Stimulated activated CD8-positive, alpha-beta memory T cell treated with anti-CD3 and anti-CD28 coated beads, Interleukin-7, amount 100 ng/mL, for 1 hour (primary cell): Measurements from ENCODE around the gene STOML1.
"Not testable (repeated sequence)": the region's sequence is repeated elsewhere in the genome, so short reads cannot be mapped to it uniquely, and the experiment has no call there.

Source experiments
- DNase-seq, 2 donors: peaks; one replicate each; pipeline ENCODE4 v3.0.0-alpha.2; 2020; ENCODE audit warnings: low read depth in 2 of 2

Gene STOML1

DNA sequence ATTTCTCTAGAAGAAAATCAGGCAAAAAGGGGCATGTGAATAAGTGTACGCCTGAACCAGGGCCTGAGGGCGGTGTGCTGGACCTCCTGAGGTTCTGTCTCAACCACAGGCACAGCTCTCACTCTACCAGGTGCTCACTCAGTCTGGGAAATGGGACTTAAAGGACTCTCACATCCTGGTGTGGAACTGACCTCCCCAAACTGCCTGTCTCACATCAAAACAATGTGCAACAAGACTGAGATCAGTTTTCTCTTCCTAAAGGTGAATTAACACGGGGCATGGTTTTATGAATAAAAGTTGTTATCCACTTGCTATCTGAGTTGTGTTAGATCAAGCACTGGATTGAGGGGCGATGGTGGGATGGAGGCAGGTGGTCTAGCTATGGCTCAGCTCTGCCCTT, 4.8 kb downstream of the STOML1 start:
- DNase-seq = no peak

DNA sequence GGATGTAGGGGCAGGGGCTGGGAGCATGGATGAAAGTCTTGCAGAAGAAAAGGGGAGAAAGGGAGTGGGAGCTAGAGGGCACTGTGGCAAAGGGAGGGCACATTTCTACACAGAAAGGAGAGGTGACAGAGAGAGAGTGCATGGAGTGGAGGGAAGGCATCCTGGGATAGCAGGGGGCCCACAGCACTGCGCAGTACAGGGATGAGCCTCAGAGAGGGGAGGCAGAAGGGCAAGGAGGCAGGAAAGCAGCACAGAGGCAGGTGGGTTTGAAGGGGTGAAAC, 5.4 kb downstream of the STOML1 start:
- no peak for DNase-seq

DNA sequence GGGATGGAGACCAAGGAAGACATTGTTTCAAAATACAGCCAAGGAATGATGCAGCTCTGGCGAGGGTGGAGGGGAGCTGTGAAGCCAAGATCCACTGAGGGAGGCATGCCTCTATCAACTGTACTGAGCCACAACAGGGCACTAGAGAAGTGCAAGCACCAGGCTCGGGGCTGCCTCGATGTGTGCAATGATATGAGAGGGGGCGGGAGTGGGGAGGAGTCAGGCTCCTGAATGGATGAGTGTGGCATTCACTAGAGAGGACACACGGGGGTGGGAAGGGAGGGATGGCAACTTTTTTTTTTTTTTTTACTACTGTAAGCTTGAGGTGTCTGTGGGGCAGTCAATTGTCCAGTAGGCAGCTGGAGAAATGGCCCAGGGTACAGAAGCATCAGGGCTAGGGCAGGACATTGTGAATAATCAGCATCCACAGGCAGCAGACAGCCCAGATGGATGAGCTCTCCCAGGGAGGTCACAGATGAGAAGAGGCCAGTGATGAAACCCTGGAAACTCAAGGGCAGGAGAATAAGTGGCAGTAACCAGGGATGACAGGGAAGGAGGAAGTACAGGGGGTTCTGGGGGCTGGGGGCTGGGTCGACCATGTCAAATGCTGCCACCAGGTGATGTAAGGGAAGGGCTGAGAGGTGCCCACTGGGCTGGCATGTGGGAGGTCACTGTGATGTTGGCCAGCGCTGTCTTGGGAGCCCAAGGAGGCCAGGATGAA, 5.9 kb downstream of the STOML1 start:
- DNase-seq = no peak

DNA sequence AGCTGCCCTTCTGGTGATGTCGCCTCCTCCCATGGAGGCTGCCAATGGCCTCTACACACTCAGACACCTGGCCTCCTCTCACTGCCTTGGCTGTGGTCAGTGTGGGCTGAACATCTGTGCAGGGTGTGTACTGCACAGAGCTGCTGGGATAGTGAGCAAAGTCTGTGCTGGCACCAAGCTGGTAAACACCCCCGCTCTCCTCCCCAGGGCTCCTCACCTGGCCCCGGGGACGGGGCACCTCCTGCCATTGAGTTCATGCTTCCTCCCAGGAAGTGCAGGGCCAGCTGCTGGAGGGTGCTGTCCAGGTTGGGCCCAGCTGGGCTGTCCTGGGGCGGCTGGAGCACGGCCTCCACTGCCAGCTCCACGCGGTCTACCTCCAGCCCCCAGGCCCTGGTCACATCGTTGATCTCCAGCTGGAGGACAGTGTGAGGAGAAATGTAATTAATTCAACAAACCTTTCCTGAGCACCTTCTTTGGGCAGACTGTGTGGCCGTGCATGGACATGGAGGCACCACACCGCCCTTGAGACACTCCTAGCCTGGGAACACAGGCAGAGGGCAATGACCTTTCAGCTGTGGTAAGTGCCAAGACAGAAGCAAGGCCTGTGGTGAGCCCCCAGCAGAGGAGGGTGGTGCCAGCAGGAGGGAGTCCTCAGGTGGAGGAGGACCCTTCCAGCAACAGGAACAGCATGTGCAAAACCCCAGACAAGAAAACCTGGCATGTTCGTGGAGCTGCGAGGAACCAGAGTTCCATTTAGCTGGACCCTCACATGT, 6.8 kb downstream of the STOML1 start:
- DNase-seq = no peak

DNA sequence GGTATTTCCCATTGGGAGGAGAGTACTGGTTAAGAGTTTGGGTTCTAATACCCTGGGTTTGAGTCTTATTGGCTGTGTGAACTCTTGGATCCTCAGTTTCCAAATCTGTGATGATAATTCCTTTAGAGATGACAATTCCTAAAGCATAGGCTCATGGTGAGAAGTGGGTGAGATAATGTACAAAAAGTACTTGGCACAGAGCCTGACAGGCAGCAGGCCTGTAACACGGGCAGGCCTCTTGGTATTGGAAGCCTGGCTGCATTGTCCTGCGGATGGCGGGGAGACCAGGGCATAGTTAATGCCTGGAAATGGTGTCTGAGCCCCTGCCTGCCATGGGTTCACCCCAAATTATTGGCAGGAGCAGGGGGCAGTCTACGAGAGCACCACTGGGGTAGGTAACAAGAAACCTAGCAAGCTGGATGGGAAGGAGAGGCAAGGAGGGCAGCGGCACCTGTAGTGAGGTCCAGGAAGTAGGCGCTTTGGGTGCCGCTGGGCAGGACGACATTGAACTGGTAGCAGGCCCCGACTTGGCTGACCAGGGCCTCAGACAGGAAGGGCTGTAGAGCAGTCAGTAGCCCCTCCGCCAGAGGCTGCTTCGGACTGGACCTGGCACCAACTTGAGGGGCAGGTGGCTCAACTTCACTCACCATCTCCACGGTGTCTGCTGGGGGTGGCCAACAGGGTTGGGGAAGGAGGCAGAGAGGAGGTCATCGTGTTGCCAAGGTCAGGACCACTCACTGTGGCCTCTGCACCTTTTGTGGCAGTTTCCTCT, 7.7 kb downstream of the STOML1 start:
- no peak for DNase-seq

DNA sequence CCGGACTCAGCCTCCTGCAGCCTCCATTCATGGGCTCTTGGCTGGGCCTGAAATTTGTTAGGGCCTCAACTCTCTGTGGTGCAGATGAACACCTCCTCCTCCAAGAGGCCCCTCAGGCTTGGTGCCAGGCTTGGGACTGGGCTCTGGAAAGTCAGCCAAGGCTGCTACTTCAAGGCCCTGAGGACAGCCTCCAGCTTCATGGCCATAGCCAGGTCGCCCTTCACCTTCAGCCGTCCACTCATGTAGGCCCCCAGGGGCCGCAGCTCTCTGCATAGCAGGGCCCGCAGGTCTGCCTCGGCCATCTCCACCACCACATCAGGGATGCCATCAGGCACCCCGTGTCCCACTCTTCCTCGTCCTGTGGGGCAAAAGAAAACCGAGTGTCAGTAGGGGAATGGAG, 8.3 kb downstream of the STOML1 start:
- no peak for DNase-seq

DNA sequence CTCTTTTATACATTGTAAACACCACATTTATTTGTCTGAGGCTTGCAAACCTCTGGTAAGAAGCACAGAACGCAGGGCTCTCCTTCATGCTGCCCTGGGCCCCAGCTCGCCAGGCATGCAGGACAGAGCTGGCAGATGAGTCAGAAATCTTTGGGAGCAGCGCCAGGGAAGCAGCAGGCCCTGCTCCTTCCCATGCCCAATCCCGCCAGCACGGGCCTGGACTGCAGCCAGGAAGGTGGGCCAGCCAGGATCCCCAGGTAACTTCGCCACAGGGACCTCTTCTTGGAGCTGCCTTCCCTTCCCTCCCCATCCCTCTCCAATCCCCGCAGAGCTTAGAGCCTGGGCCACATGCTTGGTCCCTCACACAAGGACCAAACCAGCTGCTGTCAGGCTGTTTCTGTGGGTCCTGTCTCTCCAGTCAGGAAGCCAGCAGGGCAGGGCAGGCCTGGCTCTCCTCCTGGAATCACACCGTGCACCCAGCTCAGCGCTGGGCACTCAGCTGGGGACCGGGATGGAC, 8.8 kb downstream of the STOML1 start:
- DNase-seq = no peak

DNA sequence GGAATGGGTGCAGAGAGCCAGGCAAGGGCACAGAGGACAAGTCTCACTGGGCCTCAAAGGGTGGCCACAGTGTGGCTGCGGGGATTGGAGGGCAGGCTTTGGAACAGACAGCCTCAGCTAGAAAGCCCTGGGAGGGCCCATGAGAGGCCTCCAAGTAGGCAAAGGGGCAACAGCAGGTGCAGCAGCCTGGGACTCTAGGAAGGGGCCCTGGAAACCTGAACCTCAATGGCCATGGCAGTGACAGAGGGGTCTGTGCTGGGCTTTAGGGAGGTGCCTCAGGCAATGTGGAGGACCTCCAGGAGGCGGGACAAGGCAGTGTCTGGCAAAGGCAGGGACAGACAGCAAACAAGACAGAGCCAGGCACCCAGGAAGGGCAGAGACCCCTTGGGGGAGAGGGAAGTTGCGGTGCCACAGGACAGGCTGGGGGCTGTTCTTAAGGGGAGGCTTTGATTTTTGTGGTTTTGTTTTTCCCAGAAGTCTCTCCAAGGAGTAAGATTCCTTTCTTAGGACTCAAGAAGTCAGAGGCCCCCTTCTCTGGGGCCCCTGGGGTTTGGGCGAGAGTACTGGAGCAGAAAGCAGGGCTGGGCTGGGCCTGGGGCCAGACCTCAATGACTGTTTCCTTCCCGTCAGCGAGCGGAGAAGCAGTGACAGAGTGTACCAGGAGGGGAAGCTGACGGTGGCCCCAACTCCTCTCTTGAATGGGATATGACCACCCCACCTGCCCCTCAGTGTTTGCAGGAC, 9.7 kb downstream of the STOML1 start:
- no peak for DNase-seq

DNA sequence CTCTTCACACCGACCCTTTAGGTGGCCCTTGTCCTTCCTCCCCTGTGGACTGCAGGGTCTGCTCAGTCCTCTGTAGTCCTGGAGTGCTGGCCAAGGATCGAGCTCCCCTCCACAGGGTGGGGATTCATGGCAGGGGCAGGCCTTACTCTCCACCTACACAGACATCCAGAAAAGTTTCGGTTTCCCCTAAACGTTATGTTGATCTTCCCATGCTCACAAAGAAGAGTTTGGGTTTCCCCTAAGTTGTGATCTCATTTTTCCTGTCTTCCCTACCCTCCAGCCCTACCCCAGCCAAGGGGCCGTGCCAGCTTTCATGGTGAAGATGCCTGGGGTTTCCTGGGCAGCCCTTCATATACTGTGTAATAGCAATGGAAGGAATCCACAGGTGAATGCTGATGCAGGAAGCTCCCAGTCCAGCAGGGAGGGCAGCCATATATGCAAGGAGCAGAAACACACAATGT, 10.3 kb downstream of the STOML1 start:
- DNase-seq = no peak

DNA sequence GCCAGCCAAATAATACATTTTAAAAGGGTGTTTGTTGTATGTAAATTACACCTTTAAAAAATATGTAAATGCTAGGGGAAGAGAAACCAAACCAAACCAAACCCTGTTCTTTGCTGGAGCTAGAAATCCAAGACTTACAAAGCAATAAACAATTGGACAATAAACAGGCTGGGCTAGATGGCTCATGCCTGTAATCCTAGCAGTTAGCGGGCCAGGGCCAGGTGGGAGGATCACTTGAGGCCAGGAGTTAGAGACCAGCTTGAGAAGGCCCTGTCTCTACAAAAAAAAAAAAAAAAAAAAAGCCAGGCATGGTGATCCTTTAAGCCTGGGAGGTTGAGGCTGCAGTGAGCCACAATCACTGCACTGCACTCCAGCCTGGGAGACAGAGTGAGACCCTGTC, 12.5 kb downstream of the STOML1 start:
- DNase-seq = no peak

DNA sequence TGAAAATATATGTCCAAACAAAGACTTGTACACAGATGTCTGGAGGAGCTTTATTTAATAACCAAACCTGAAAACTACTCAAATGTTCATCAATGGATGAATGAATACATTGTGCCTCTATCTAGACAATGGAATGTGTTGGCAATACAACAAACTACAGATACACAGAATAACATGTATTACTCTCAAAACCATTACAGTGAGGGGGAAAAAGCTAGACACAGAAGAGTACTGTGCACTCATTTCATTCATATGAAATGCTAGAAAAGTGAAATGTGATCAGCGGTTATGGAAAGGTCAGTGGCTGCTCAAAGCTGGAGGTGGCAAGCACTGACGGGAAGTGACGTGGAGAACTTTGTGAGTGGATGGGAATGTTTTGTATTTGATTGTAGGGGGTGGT, 13.2 kb downstream of the STOML1 start:
- no peak for DNase-seq

DNA sequence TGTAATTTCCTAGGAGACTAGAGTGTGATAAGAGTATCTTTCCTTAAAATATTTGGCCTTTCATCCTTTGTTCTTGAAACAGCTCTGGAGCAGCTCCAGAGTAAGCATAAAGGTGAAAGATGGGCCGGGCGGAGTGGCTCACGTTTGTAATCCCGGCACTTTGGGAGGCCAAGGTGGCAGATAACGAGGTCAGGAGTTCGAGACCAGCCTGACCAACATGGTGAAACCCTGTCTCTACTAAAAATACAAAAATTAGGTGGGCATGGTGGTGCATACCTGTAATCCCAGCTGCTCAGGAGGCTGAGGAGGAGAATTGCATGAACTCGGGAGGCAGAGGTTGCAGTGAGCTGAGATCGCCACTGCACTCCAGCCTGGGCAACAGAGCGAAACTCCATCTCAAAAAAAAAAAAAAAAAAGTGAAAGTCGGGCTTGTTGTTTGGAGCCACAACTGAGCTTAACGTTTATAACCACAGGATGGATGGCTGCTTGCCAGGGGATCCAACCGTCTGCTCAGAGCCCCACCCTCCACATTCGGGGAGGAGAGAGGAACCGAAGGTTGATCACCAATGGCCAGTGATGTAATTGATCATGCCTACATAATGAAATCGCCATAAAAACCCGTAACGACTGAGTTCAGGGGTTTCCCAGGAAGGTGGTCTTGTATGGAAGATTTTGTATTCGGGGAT, 16.5 kb downstream of the STOML1 start:
- not testable (repeated sequence) for DNase-seq

DNA sequence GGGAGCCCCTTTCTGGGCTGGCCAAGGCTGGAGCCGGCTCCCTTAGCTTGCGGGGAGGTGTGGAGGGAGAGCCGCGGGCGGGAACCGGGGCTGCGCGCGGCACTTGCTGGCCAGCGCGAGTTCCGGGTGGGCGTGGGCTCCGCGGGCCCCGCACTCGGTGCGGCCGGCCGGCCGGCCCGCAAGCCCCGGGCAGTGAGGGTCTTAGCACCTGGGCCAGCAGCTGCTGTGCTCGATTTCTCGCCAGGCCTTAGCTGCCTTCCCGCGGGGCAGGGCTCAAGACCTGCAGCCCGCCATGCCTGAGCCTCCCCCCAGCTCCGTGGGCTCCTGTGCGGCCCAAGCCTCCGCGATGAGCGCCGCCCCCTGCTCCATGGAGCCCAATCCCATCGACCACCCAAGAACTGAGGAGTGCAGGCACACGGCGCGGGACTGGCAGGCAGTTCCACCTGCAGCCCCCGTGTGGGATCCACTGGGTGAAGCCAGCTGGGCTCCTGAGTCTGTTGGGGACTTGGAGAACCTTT, 18.4 kb downstream of the STOML1 start:
- DNase-seq = not testable (repeated sequence)

DNA sequence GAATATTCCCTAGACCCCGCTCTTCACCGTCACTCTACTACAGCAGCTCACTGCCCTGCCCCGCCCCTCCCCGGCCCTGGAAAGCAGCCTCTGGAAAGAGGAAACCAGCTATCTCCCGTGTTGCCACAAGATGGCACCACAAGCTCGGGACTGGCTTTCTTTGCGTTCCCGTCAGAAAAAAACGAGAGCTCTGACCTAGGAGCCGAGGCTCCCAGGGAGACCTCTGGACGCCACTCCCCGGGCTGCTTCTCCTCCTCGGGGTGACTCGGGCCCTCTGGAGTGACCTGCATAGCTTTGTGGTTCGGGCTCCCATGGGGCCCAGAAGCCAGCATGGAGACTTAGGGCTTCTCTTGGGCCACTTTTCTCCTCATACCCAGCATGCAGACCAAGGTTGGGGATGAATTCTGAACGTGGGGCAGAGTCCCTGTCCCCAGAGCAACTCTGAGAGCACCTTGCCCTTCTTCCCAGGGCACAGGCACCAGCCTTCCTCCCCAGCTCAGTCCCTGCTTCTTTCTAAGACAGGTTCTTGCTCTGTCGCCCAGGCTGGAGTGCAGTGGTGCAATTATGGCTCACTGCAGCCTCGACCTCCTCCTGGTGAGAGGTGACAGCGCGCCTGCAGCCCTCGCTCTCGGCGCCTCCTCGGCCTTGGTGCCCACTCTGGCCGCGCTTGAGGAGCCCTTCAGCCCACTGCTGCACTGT, 19.0 kb downstream of the STOML1 start:
- peak; percentile 46 to 57 for DNase-seq

DNA sequence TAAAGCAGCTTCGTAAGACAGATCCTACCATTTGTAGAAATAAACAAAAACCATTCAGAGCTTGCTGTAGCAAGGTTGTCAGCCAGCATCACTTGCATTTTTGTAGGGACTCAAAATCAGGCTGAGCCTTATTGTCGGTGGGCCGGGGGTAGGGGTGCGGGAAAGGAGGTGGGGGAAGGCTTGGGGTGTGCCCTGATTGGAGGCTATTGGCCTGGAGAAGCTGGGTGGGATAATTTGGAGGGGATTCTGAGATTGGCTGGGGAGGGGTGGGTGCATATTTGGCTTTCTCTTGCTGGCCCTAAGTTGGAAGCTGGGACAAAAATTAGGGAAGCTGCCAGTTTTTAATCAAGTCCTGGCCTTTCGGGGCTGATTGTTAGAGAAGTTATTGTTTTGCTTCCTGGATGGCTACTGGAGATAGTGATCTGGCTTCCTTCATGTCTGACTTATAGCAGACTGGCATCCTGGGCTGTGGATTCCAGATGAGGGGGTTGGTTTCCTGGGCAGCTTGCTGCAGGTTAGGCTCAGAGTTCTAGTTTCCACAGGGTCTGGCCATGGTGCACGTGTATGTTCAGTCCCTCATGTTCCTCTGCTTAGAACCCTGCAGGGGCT, 22.8 kb downstream of the STOML1 start:
- DNase-seq = no peak

DNA sequence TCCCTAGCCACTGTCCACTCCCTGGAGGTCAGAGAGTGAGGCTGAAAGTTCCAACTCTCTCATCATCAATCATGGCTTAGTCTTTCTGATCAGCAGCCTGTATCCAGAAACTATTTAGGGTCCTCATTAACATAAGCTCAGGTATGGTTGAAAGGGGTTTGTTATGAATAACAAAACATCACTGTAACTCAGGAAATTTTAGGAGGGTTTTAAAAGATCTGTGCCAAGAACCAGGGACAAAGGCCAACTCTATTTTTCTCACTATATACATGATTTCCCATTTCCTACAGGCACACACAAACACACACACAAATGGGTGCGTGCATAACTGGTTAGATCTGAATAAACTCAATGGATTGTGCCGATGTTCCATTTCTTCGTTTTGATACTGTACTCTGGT, 23.6 kb downstream of the STOML1 start:
- no peak for DNase-seq

DNA sequence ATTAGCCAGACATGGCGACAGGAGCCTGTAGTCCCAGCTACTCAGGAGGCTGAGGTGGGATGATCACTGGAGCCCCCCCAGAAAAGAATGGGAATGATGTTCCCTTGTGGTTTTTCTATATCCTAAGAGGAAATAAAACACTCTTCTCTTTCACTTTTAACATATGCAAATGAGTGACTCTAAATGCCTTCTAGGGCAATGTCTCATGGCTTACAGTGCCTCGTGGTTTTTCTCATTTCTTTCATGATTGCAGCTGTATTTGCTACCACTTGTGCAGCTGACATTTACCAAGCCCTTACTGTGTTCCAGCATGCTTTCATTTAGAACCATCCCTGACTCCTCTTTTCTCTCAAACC, 26.4 kb downstream of the STOML1 start:
- DNase-seq = no peak

DNA sequence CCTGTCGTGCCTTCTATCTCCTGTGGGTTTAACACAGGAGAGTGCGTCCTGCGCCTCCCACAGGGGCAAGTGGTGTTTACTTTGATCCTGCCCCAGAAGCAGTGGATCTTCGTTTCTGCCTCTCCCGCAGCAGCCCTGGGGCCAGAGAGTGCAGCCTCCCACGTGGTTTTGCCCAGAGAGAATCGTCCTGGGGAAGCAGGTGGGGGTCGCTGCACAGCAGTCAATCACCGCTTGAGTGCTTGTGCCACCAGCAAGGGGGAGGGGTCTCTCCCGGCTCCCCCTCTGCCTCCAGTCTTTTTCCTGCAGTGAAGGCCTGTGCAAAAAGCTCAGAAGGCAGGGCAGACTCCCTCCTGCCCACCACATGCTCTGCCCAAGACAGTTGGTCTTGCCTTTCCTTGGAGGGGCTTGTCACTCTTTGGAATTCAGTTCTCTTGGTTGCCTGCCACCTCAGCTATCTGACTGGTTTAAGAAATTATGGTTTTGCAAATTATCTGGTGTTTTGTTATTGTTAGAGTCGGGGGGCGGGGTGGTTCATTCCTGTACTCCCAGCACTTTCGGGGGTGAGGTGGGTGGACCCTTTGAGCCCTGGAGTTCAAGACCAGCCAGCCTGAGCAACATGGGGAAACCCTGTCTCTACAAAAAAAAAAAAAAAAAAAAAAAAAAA, 26.9 kb downstream of the STOML1 start:
- no peak for DNase-seq

DNA sequence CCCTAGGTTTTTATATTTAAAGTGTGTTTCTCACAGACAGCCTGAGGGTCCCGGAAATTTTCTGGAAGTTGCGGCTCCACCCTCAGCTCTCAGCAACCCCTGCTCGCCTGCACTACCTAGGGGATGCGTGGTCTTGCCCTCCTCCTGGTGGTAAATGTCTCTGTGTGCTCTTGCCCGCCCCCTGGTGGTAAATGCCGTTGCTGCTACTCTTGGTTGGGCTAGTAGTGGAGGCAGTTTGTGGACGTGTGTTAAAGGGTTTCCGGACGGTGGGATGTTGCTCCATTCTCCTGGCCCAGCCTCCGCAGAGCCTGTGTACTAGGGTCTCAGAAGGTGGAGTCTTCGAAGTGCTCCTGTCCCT, 27.4 kb downstream of the STOML1 start:
- DNase-seq = peak; percentile 71 to 81

DNA sequence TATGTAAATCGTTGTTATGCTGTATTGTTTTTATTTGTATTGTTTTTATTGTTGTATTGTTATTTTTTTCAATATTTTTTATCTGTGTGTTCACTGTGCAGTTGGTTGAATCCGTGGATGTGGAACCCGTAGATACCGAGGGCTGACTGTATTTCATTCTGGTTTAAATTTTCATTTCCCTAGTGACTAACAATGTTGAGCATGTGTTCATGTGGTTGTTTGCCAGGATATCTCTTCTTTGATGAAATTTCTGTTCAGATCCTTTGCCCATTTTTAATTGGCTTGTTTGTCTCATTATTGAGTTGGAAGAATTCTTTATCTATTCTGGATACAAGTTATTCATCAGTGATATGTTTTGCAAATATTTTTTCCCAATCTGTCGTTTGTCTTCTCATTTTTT, 29.7 kb downstream of the STOML1 start:
- no peak for DNase-seq
